Activated CD8-positive, alpha-beta memory T cell treated with anti-CD3 and anti-CD28 coated beads, Interleukin-2, amount 50 U/mL, for 4 hours (primary cell): Measurements from ENCODE around the gene SLC39A1.
"Not testable (repeated sequence)": the region's sequence is repeated elsewhere in the genome, so short reads cannot be mapped to it uniquely, and the experiment has no call there.

Source experiments
- DNase-seq: peaks from one replicate; pipeline ENCODE4 v3.0.0-alpha.2; 2020

The SLC39A1 gene

GRCh38 chr1:153928245-153928644 lies 35.1 kb downstream of the SLC39A1 start:
- no peak for DNase-seq

GRCh38 chr1:153926405-153926804 lies 36.9 kb downstream of the SLC39A1 start:
- DNase-seq: no peak

DNA sequence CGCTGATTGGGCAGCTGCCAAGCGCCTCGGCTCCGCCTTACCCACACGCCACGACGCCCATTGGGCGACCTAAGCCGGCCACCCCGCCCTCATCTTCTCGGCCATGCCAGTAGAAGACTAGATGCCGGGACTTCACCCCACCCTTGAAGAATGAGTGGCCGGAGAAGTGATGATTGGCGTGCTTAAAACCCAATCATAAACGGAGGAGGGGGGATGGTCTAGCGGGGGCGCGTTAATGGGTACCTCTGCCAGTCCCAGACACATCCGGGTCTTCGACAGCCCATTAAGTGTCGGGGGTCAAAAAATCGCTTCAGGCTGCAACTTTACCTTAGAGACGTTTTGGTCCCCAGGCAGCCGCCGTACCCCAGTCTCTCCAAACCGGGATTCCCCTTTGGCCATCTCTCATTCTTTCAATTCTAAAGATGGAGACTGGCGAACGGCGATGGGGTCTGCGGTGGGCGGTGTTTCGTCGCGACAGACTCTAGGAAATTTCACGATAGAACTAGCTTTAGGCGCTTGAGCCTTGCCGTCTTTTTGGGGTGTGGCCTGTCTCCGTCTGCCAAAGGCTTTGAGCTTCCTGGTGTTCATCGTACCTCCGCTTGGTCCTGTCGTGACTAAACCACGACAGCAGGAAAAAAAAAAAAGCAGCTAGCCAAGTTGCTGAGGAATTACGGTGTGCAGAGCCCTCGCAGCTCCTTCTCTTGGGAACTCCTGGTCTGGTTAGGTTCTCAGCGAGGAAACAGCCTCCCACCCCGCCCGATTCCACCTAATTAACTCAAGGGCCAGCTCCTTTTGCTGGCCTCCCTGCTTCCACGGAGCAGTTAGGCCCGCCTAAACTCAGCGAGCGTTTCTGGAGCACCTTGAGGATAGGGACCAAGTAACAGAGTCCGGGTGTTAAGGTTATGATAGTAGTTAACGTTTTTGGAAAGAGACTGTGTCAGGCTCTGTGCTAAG lies 40.1 kb downstream of the SLC39A1 start, which contains the start of gene GATAD2B:
Gene GATAD2B, minus strand, starts transcription at position 1 of the 954 bp plus-strand sequence. CDS start 94,625 bp downstream, outside the sequence.
- peak; percentile 96 for DNase-seq

DNA sequence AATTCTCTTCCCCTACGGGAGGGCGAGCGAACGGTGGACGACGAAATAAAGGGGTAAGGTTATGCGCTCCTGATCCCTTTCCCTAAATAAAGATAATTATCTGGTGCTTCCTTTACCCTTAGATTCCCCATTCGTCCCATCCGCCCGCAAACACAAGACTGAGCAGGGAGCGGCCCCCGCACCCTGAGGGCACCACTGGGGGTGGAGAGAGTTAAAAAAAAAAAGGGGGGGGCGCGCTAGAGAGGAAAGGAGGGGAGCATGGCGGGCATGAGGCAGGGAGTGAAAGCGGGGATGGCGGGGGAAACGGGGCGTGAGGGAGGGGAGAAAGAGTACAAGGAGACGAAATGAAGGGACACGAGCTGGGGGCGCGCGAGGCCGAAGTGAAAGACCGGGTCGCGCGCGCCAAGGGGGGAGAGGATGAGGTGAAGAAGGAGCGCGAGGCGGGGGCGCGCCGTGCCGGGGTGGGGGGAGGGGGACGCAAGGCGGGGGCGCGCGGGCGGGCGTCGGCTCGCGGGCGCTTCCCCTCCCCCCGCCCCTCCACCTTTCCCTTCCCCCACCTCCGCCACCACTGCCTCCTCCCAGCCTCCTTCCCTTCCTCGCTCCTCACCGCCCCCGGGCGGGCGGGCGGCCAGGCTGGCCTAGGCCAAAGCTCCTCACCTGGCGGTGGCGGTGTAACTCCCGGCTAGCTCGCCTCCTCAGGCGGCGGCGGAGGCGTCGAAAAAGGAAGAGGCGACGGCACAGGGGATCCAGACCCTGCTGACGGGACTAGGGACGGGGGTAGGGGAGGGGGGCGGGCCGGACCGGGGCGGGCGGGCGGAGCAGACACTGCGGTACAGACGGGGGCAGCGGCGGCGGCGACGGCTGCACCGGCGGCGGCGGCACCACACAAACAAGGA lies 41.0 kb downstream of the SLC39A1 start:
- DNase-seq: no peak

GRCh38 chr1:153921803-153922075 lies 41.6 kb downstream of the SLC39A1 start:
- no peak for DNase-seq

GRCh38 chr1:153921080-153921802 lies 42.1 kb downstream of the SLC39A1 start:
- no peak for DNase-seq

GRCh38 chr1:153919876-153920852 lies 43.2 kb downstream of the SLC39A1 start:
- no peak for DNase-seq

GRCh38 chr1:153916297-153916696 lies 47.0 kb downstream of the SLC39A1 start:
- no peak for DNase-seq

DNA sequence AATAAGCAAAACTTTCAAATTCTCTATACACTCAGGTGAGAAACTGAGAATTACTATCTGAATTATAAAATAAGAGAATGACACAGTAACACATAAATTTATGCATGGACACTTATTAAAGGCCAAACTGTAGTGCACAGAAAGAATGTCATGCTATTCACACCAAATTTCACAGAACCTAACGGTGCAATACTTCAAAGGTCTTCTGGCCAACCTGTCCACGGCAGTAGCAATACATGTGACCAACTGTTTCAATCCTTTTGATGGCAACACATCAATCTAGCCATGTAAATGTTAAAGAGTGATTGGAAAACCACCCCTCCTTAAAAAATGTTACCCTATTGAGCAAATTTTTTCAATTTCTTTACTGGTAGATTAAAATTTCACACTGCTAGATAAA lies 51.0 kb downstream of the SLC39A1 start:
- DNase-seq: no peak

DNA sequence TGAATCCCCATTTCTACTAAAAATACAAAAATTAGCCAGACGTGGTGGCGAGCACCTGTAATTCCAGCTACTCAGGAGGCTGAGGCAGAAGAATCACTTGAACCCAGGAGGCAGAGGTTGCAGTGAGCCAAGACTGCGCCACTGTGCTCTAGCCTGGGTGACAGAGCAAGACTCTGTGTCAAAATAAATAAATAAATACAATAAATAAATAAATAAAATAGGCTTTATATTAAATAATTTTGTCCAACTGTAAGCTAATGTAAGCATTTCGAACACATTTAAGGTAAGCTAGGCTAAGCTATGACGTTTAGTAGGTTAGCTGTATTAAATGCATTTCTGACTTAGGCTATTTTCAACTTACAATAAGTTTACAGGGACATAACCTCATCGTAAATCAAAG lies 52.8 kb downstream of the SLC39A1 start:
- not testable (repeated sequence) for DNase-seq
